T-helper 1 cell treated with Interleukin-12 subunit alpha and Interleukin-12 subunit beta and Interleukin-4 antibody, amounts not matched to agents 30 μg/mL and 1 μg/mL, for 36 hours (primary cell): ENCODE data around the gene CHRND.
"Not testable (repeated sequence)": the region's sequence is repeated elsewhere in the genome, so short reads cannot be mapped to it uniquely, and the experiment has no call there.

Experiments
- H3K27ac Mint-ChIP-seq: one replicate; pipeline ENCODE4 v1.8.0; 2021; ENCODE audit warnings: mild to moderate bottlenecking, mixed read lengths
- H3K27me3 Mint-ChIP-seq: one replicate; pipeline ENCODE4 v1.8.0; 2021; ENCODE audit warnings: low read depth, mixed read lengths
- H3K36me3 Mint-ChIP-seq: one replicate; pipeline ENCODE4 v1.8.0; 2021; ENCODE audit warnings: low read depth, mixed read lengths
- H3K4me1 Mint-ChIP-seq: one replicate; pipeline ENCODE4 v1.8.0; 2021; ENCODE audit warnings: low read depth, mixed read lengths
- H3K4me3 Mint-ChIP-seq: one replicate; pipeline ENCODE4 v1.8.0; 2021; ENCODE audit warnings: mild to moderate bottlenecking, moderate library complexity, mixed read lengths
- H3K9me3 Mint-ChIP-seq: one replicate; pipeline ENCODE4 v1.8.0; 2021; ENCODE audit warnings: mixed read lengths

The CHRND gene

GRCh38 chr2:232524771-232525170 lies 1.2 kb upstream of the CHRND start:
- H3K27me3 Mint-ChIP-seq, result peaks cover 22% of the 10 kb centered on the region
- peaks cover 5% of the 10 kb centered on the region for H3K4me1 Mint-ChIP-seq
- H3K27ac Mint-ChIP-seq, result no peak overlapping the region
- H3K9me3 Mint-ChIP-seq, result no peaks in the 10 kb centered on the region
- H3K36me3 Mint-ChIP-seq, result no peaks in the 10 kb centered on the region
- no peak overlapping the region for H3K4me3 Mint-ChIP-seq

DNA sequence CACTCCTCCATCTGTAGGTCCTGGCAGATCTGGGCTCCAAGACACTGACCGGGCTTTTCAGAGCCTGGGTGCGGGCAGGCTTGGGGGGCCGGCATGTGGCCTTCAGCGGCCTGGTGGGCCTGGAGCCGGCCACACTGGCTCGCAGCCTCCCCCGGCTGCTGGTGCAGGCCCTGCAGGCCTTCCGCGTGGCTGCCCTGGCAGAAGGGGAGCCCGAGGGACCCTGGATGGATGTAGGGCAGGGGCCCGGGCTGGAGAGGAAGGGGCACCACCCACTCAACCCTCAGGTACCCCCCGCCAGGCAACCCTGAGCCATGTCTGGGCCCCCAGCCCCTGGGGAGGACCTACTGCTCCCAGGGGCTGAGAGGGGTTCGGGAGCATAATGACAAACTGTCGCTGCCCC lies 761 bp upstream of the CHRND start:
- Mint-ChIP-seq H3K4me1 (peaks cover 5% of the 10 kb centered on the region), H3K4me3 (no peak overlapping the region), H3K36me3 (no peaks in the 10 kb centered on the region), H3K27me3 (peaks cover 22% of the 10 kb centered on the region), H3K27ac (no peak overlapping the region), H3K9me3 (no peaks in the 10 kb centered on the region)

- no peaks in the 10 kb centered on the region for H3K36me3 Mint-ChIP-seq
- H3K27ac Mint-ChIP-seq, result no peak overlapping the region
- H3K27me3 Mint-ChIP-seq, result peaks cover 20% of the 10 kb centered on the region
- no peaks in the 10 kb centered on the region for H3K9me3 Mint-ChIP-seq
- H3K4me3 Mint-ChIP-seq, result no peak overlapping the region
- peaks cover 4% of the 10 kb centered on the region for H3K4me1 Mint-ChIP-seq
These were observed 497 bp downstream of the CHRND start for GRCh38 chr2:232526372-232526941.

GRCh38 chr2:232527905-232528470 lies 2.0 kb downstream of the CHRND start:
- H3K9me3 Mint-ChIP-seq, result no peaks in the 10 kb centered on the region
- no peak overlapping the region for H3K4me3 Mint-ChIP-seq
- no peak overlapping the region for H3K27ac Mint-ChIP-seq
- H3K36me3 Mint-ChIP-seq, result no peaks in the 10 kb centered on the region
- H3K4me1 Mint-ChIP-seq, result peaks cover 4% of the 10 kb centered on the region
- peaks cover 15% of the 10 kb centered on the region for H3K27me3 Mint-ChIP-seq

DNA sequence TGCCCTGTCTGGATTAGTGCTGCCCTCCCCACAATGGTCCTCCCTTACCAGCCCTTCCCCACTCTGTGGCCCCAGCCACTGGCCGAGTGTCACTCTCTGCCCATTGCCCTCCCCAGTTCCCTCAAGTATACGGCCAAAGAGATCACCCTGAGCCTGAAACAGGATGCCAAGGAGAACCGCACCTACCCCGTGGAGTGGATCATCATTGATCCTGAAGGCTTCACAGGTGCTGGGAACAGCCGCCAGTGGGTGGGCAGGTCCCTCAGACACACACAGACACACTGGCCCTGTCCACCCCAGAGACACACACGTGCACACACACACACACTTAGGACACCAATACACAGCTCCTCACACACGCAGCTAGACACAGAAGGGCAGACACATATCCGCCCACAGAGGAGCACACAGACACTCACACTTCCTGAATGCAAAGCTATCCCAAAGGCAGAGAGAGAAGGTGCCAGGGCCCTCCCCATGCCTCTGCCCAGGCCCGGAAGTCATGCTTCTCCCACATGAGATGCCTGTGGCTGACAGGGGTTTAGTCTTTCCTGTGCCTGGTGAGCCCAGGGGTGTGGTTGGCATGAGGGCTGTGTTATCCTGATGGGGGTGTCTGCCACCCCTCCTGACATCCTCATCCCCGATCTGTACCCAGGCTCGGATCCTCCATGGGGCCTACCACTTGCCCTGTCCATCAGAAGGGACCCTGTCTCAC lies 2.9 kb downstream of the CHRND start:
- no peak overlapping the region for H3K27ac Mint-ChIP-seq
- peaks cover 10% of the 10 kb centered on the region for H3K27me3 Mint-ChIP-seq
- no peaks in the 10 kb centered on the region for H3K36me3 Mint-ChIP-seq
- no peak overlapping the region for H3K4me3 Mint-ChIP-seq
- peaks cover 4% of the 10 kb centered on the region for H3K4me1 Mint-ChIP-seq
- no peaks in the 10 kb centered on the region for H3K9me3 Mint-ChIP-seq

DNA sequence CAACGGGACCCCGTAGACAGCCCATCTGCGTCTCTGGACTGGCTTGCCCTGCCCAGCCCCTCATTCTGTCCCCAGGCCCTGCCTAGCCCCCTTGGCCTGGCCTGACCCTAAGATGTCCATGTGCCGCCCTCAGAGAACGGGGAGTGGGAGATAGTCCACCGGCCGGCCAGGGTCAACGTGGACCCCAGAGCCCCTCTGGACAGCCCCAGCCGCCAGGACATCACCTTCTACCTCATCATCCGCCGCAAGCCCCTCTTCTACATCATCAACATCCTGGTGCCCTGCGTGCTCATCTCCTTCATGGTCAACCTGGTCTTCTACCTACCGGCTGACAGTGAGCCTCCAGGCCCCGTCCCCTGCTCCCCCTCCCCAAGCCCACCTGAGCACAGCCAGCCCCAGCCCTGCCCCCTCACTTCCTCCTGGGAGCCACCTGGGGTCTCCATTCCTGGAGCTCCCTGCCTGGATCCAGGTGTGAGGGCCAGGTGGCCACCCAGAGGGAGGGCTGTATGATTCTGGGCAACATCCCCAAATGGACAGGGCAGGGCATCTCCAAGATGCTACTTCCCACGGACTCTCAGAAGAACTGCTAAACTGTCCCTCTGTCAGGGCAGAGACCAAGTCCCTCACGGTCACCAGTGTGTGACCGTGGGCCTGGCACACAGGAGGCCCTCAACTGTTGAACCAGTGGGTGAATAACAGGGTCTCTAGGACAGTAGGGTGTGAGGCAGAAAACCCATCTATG lies 4.0 kb downstream of the CHRND start:
- Mint-ChIP-seq H3K27ac (no peak overlapping the region), H3K36me3 (no peaks in the 10 kb centered on the region), H3K4me1 (peaks cover 4% of the 10 kb centered on the region), H3K9me3 (no peaks in the 10 kb centered on the region), H3K27me3 (peaks cover 3% of the 10 kb centered on the region), H3K4me3 (no peak overlapping the region)

DNA sequence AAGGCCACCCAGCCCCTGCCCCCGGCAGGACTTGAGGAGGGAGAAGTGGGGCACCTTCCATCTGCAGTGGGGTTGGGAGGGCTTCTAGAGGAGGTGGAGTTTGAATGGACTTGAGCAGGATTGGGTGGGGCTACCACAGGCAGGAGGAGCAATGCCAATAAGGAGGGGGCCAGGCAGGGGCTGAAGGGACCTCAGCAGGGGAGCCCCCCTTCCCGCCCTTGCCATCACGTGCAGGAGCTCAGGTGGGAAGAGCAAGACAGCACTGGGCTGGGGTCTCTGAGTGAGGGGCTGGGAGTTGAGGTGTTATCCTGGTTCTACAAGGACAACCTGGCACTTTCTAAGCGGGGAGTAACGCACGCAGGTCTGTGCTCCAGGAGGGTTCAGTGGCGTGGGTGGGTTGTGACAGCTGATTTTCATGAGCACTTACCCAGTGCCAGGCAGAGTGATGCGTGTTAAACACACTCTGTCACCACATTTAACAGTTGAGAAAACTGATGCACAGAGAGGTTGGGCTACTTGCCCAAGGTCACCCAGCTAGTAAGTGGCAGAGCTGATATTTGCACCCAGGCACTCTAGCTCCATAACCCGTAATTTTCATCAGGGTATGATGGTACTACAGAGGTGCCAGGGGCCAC lies 4.8 kb downstream of the CHRND start:
- peaks cover 4% of the 10 kb centered on the region for H3K4me1 Mint-ChIP-seq
- H3K4me3 Mint-ChIP-seq, result no peak overlapping the region
- H3K27ac Mint-ChIP-seq, result no peak overlapping the region
- no peaks in the 10 kb centered on the region for H3K36me3 Mint-ChIP-seq
- H3K27me3 Mint-ChIP-seq, result peaks cover 3% of the 10 kb centered on the region
- H3K9me3 Mint-ChIP-seq, result no peaks in the 10 kb centered on the region

DNA sequence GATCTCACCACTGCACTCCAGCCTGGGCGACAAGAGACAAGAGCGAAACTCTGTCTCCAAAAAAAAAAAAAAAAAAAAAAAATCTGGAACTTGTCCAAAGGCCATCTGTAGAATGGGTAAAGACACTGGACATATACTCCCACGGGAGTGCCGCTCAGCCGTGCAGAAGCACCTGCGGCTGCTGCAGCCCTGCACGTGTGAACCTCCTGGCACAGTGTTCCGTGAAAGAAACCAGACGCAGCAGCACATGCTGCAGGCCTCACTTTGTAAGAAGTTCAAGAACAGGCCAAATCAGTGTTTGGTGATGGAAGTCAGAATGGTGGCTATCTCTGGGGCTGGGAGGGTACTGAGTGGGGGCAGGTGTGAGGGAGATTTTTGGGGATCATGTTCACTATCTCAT lies 6.5 kb downstream of the CHRND start:
- Mint-ChIP-seq H3K4me1 (peaks cover 4% of the 10 kb centered on the region), H3K4me3 (no peak overlapping the region), H3K36me3 (no peaks in the 10 kb centered on the region)

DNA sequence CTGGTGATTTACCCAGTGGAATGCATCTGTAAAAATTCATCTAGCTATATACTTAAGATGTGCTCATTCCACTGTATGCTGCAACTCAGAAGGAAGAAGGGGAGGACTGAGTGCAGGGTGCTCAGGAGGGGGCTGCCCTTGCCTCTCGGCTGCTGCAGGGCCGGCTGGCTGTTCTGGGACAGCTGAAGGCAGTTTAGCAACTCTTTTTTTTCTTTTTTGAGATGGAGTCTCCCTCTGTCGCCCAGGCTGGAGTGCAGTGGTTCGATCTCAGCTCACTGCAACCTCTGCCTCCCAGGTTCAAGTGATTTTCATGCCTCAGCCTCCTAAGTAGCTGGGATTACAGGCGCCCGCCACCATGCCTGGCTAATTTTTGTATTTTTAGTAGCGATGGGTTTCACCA lies 6.9 kb downstream of the CHRND start:
- H3K27ac Mint-ChIP-seq, H3K4me1 Mint-ChIP-seq, H3K4me3 Mint-ChIP-seq, H3K9me3 Mint-ChIP-seq, H3K27me3 Mint-ChIP-seq, H3K36me3 Mint-ChIP-seq: not testable (repeated sequence)

More for the DNA sequence above, 6.5 kb downstream of the CHRND start:
- H3K9me3 Mint-ChIP-seq, result peaks cover 8% of the 10 kb centered on the region
- H3K27me3 Mint-ChIP-seq, result peaks cover 3% of the 10 kb centered on the region
- H3K27ac Mint-ChIP-seq, result no peak overlapping the region

GRCh38 chr2:232533944-232534710 lies 8.2 kb downstream of the CHRND start:
- H3K36me3 Mint-ChIP-seq, result no peaks in the 10 kb centered on the region
- peaks cover 6% of the 10 kb centered on the region for H3K27me3 Mint-ChIP-seq
- H3K9me3 Mint-ChIP-seq, result peaks cover 8% of the 10 kb centered on the region
- H3K4me3 Mint-ChIP-seq, result no peak overlapping the region
- H3K4me1 Mint-ChIP-seq, result peaks cover 4% of the 10 kb centered on the region
- H3K27ac Mint-ChIP-seq, result no peak overlapping the region

DNA sequence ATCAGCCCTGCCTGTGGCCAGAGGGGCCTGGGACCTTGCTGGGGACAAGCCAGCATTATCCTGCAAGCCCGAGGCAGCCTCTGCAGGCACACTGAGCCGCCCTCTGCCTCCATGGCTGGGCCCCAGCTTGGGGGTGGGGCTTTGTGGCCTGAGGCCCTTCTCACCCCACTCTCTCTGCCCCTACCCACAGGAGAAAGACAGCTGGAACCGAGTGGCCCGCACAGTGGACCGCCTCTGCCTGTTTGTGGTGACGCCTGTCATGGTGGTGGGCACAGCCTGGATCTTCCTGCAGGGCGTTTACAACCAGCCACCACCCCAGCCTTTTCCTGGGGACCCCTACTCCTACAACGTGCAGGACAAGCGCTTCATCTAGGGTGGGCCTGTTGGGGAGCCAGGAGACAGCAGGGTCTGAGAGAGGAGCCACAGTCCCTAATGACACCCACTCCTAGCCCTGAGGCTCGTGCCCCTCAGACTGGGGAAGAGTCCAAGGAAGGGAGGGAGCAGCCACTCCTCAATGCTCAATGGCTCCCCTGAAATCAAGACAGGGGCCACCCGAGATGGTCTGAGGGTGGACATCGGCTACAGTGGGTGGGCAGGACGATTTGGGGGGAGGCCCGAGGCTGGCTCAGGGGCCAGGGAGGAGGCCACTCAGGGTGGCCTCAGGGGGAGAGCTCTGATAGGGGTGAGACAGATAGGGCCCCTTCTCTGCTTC lies 9.1 kb downstream of the CHRND start:
- H3K27me3 Mint-ChIP-seq, result peaks cover 6% of the 10 kb centered on the region
- H3K27ac Mint-ChIP-seq, result no peak overlapping the region

DNA sequence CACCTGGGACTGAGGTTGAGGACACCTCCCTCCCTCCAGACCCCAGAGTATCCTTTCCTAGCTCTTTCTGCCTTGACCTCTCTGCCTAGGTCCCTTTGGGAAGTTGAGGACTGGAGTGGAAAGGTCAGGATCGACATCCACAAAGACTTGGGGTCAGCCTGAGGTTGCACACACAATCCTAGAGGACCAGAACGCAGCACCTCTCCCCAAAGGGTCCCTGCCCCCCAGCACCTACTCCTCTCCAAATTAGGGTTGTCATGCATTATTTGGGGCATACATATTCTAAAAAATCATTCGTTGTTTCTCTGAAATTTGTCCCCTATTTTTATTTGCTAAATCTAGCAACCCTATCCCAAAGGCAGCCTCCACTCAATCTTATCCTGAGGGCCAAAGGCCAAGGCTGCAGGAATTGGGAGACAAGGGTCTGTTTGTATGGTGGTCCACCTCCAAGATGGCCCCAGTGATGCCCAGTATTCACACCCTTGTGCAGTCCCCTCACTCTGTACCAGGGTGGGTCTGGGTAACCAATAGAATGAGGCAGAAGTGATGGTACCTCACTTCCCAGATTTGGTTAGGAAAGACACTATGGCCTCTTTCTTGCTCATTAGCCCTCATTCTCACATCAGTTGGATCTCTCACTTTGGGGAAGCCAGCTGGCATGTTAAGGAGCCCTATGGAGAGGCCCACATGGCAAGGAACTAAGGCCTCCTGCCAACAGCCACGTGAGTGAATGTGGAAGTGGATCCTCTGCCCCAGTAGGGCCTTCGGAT lies 10.0 kb downstream of the CHRND start:
- Mint-ChIP-seq H3K36me3 (no peaks in the 10 kb centered on the region), H3K9me3 (peaks cover 8% of the 10 kb centered on the region), H3K27me3 (peaks cover 6% of the 10 kb centered on the region), H3K4me1 (peaks cover 4% of the 10 kb centered on the region), H3K4me3 (no peak overlapping the region), H3K27ac (no peak overlapping the region)

More for the DNA sequence above, 9.1 kb downstream of the CHRND start:
- H3K36me3 Mint-ChIP-seq, result no peaks in the 10 kb centered on the region
- H3K9me3 Mint-ChIP-seq, result peaks cover 8% of the 10 kb centered on the region
- peaks cover 4% of the 10 kb centered on the region for H3K4me1 Mint-ChIP-seq
- no peak overlapping the region for H3K4me3 Mint-ChIP-seq

DNA sequence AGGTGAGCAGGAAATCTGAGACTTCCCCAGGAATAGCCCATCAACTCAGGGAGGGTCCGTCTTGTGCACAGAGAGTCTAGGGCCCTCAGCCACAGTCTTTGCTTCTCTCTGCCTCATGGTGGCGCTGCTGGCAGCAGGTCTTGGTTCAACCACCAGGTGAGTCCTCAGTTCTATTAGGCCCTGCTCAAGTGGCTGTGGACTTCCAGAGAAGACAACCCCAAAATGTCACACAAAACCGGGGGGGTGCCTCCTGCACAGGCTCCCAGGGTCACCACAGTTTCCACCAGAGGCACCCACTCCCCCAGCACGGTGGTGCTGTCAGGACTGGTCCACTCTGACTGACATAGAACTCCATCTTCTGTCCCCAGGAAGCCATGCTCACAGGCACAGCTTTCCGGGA lies 11.1 kb downstream of the CHRND start:
- H3K36me3 Mint-ChIP-seq, result no peaks in the 10 kb centered on the region

More for the DNA sequence above, 11.1 kb downstream of the CHRND start:
- no peak overlapping the region for H3K4me3 Mint-ChIP-seq
- no peak overlapping the region for H3K27ac Mint-ChIP-seq
- H3K4me1 Mint-ChIP-seq, result peaks cover 4% of the 10 kb centered on the region
- H3K27me3 Mint-ChIP-seq, result peaks cover 6% of the 10 kb centered on the region
- H3K9me3 Mint-ChIP-seq, result peaks cover 8% of the 10 kb centered on the region
